Left kidney (tissue), 2 donors: ENCODE data around the gene NCKIPSD. TPM values are rescaled to one million over a fixed set of nuclear protein-coding genes. Genes with fewer than 3 reads are reported as not detected.

Source experiments
- DNase-seq: peaks from one replicate; pipeline ENCODE4 v3.0.0-alpha.2; 2013
- polyA plus RNA-seq: library from polyadenylated mRNA; unstranded; fragments of 120-200 nt; gene quantifications from one replicate; pipeline ENCODE4 v1.2.1, GENCODE V29; 2013; ENCODE audit not compliant: insufficient read length

The NCKIPSD gene
- polyA plus RNA-seq, 1 donor: 16.2 TPM

DNA sequence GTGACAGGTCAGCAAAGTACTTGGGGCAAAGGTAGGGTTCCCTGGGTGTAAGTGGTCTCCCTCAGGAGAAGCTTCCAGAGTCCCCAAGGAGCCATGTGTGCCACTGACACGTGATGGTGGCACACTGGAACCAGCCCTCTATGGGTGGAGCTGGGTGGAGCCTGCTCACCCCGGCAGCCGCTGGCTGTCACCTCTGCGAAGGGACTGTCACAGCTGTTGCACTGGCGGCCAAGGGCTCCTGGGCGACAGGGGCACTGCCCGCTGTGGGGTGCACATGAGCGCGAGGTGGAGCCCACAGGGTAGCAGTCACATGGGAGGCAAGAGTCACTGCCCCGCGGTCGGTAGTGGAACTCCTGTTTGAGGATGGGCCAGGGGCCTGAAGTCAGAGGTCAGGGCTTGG, 35.0 kb downstream of the NCKIPSD start:
- DNase-seq: no peak

DNA sequence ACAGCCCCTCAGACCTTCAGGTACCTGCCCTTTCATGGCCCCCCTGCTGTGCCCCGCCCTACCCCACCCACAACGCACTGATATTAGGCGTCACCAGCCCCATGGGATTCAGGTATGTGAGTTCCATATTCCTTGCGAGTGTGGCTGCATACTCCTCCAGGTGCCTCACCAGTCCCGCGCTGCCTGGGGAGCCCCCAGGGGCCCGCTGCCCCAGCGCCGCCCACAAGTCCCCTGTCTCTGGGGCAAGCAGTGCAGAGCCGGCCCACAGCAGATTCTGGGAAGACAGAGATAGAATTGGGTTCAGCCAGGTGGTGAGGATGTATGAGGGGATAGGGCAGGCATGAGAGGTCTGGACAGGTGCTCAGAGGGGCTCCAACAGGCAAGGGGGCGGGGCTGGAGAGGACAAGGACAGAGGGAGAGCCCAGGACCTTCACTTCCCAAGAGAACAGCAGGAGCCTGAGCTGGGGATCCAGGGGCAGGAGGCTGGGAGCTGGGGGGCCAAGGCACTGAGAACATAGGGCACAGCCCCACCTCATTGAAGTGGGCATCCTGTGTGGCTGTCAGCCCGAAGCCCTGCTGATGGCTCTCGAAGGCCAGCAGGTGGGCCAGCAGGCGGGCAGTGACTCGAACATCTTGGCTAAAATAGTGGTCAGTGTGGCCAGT, 37.4 kb downstream of the NCKIPSD start:
- no peak for DNase-seq

DNA sequence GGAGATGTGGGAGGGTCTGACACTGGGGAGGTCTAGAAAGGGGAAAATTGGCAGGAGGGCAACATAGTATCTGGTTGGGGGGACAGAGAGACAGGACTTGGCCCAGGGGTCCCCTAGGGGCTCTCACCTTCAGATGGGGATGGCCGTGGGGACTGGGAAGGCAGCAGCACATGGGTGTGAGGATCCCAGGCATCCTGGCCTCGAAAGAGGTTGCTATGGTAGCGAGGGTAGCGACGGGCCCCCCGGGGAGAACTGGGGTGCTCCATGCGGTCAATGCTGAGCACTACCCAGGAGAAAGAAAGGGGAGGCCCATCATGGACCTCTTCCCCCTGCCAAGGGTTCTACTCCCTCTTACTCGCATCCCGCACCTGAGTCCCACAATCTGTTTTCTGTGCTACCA, 38.0 kb downstream of the NCKIPSD start:
- no peak for DNase-seq

DNA sequence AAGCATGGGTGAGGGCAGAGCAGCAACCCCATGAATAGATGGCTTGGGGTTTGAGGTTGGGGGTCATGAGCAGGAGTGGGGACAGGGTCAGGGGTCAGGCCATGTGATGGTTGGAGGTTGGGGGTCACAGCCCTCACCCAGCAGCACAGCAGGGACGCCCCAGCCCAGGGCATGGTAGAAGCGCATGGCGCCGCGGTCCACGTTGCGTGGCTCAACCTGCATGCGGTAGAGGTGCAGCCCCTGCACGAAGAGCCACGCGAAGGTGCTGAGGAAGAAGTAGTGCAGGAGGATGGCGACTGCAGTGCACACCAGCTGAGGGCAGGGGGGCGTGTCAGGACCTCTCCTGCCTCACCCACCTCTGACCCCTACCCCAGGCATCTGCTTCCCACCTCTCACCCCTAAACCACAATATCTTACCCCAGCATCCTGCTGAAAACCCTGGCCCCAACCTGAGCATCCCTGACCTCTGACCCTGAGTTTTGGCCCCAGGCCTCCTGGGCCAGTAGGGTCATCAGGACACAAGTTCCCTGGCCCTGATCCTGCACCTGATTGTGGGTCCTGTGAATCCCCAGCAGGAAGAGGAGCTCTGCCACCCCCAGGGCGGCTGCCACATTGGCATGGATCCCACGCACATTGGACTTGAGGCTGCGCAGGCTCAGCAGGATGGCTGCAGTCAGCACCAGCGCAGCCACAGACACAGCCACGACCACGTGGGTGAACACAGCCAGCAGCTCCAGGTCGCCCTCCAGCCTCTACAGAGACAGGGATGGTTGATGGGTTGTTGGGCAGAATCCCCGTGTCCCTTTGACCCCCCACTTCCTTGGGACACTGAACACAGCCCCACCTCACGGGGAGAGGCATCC, 40.6 kb downstream of the NCKIPSD start:
- DNase-seq: no peak

DNA sequence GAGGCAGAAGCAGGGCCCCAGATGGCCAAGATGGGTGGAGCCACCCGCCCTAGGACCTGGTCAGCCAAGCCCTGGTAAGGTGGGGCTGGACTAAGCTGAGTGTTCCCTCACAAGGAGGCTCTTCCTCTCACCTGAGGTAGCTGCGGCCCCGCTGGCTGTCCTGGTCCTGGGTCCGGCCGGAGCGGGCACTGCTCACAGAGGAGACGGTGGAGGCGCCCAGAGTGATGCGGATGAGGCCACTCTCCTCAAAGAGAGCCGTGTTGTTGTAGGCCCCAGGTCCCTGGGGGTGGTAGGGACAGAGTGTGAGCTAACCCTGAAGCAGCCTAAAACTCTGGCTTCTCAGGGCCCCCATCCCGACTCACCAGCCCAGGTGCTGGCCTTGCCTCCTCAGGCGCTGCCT, 43.1 kb downstream of the NCKIPSD start:
- DNase-seq: no peak

DNA sequence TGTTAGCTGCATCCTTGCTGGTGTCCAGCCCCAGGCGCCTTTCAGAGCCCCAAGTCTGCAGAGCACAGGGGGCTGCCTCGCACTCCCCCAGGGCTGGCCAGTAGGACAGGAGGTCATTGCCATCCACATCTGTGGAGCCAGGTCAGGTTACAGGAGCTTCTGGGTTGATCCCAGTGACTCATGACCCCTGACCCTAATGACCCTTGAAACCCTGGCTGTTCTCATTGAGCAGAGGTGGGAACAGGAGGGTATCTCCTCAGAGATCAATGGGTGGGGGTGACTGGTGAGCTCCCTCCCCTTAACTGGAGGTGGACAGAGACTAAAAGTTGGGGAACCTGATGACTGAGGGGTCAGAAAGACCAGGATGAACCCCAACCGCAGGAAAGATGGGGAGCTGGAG, 44.3 kb downstream of the NCKIPSD start:
- DNase-seq: no peak

DNA sequence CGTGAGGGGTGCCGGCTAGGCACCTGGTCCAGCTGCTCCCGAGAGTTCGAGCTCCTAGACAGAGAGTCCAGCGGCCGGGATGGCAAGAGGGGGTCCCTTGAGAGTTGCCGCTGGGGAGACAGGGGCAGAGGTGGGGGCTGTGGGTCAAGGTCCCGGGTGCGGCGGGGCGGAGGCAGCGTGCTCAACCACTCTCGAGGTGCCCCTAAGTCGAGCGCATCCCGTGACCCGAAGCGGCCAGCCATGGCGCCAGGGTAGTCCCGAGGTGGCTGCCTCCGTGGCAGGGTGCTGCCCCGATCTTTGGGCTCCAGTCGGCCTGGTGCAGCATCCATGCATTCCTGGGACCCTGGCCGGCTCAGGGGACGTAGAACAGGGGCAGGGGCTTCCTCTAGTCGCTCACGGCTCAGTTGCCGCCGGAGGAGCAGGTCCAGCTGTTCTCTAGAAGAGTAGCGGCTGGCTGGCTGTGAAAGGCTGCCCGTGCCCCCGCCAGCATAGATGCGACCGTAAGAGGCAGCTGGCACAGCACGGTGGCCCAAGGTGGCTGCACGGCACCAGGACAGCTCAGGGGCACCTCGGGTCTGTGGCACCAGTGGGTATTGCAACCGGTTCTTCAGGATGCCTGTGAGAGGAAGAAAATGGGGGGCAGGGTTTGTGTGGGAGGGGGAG, 45.6 kb downstream of the NCKIPSD start:
- DNase-seq: no peak

DNA sequence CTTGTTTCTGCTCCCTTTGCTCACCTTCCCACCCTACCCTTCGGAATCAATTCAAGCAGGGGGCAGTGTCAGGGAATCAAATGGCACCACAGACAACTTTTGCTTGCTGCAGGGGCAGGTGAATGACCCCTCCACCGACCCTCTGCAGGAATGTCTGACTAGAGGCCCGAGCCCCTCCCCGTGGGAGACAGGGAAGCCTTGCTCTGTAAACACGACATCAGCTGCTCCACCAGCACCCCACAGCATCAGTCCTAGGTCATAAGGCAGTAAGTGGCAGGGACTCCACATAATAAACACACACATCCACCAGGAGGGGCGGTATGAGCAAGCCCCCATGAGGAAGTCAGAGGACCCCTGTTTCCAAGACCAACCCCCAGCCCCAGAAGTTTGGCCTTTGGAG, 48.4 kb downstream of the NCKIPSD start:
- no peak for DNase-seq

DNA sequence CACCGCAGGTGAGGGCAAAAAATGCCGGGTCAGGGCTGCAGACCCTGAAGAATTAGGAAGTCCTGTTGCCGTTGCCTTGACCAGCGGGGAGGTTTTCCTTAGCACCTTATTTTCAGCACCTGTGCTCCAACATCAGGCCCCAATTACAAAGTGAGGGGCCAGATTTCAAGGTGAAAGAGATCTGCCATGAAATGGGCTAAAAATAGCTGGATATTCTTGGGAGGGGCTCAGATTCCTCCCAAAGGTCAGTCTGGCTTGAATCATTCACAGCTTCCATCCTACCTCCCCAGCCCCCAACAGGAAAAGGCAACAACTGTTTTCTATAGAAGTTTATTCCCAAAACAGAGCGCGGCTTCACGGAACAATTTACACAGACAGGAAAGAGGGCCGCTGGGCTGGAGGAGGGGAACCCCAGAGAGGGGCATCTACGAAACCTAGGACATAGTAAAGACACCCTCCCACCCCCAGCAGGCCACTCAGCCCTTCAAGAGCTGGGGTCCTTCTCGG, 49.5 kb downstream of the NCKIPSD start:
- no peak for DNase-seq

DNA sequence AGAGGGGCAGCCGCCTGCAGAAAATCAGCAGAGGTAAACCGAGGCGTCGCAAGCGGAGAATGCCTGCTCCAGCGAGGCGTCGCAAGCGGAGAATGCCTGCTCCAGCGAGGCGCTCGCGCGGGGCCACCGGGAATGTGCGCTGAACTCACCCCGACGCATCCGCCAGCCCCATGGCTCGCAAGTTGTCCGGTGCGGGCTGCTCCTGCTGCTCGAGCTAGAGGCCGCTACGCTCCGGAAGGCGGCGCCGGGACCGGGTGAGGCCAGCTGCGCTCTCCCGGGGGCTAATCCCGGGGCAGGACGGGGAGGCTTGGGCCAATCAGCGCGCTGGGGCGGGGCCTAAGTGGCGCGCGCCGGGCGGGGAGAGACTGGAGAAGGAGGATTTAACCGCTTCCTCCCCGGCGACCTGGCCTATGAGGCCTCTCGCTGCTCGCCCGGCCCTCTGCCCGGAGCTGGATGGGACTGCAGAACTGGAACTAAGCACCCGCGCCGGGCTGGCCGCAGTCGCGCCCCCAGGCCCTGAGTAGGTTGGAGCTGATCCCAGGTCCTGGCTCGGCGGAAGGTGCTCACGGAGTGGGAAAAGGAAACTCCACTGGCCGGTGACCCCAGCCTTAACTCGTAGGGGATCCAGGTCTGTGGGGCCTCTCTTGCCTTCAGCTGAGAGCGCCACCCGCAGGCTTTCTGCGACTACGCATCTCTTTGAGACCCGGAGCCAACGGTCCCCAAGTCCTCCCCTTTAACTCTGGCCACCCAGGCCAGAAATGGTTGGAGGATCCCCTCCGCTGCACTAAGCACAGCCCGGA, 50.3 kb downstream of the NCKIPSD start, which contains the start of gene SLC26A6:
SLC26A6 (minus strand) TSS at position 240 of the 800 bp plus-strand sequence; CDS start at position 172, 68 bp downstream.
- DNase-seq: peak; percentile 97

DNA sequence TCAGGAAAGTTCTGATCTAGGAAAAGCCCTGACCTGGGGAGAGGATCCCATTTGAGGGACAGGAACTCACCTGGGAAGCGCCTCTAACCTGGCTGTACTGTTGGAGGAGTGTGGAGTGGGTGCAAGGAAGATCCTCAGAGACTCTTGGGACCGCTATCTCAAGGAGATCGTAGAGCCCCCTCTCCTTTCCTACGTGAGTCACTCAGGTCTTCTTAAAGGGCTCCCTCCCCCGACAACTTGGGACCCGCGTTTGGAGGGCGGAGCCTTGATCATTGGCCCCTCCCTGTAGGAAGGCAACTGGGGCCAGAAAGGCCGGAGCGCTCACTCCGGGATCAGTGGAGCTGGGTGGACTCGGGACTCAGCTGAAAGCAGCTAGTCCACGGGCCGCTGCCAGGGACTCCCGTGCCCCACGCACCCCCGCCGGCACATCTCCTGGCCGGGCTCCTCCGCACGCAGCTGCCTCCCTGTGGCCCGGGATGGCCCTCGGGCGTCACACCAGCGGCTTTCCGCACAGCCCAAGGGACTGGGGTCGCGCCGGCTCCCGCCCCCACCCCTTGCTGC, 51.0 kb downstream of the NCKIPSD start:
- DNase-seq: no peak

DNA sequence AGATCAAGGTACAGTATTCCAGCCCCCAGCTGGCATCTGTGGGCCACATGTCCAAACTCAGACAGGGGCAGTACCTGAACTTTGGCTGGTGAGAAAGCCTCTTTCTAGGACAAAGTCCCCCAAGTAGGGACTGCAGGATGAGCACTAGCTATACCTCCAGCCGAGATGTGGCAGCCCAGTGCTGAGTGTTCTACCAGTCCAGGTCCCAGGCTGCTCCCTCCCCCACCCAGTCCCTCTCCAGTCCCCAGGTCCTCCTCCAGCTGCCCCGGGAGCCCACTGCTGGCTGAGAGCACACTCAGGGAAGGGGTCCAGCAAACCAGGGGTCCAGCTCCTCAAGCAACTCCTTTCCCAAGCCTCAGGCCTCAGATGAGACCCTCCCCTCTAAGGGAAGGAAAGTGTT, 52.0 kb downstream of the NCKIPSD start:
- no peak for DNase-seq

DNA sequence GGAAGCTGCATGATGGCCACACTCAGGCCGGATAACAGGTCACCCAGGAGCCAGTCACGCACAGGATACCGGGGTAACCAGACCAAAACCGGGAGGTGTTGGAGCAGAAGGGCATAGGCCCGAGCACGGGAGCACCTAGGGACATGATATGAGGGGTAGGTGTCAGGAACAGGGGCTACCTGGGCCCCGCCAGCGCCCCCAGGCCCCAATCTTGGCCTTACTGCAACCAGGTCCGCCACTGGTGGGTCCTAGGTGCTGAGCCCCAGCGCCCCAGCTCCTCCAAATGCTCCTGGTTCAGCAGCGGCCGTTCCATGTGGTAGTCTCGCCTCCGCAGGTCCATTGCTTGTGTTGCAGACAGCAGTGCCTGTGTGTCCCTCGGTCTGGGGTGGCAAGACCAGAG, 52.5 kb downstream of the NCKIPSD start:
- DNase-seq: no peak

DNA sequence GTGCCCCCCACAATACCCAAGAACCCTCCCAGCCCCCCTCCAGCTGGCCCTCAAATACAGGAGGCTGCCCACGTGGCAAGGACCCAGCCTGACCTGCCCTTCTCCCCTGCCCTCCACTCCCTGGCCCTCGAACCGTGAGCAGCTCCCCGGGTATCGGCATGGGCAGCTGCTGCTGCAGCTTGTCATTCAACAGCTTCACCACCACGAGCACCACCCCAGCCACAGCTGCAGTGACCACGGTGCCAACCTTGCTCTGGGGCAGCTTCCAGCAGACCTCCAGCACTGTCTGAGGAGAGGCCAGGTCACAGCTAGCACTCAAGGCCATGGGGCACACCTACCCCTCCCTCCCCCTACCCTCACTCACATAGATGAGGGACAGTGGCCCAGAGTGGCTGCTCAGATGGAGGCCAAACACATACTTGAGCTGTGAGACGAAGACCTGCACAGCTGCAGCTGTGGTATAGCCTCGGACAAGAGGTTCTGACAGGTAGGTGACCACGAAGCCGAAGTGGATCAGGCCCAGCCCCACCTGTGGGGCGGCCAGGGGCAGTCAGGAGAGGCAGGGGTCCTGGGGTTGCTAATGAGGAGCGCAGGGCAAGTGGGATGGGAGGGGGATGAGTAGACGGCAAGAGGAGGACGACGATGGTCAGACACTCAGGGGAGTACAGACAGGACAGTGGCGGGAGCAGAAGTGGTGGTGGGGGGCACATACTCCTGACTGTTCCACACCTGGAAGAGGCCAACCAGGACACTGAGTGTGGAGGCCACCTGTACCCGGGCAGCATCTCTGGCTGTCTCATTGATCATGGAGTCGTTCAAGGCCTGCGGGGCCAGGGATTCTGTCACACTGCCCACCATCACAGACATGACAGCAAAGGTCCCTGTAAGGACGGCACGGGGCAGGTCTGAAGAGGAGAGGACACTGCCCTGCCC, 53.9 kb downstream of the NCKIPSD start:
- DNase-seq: no peak

DNA sequence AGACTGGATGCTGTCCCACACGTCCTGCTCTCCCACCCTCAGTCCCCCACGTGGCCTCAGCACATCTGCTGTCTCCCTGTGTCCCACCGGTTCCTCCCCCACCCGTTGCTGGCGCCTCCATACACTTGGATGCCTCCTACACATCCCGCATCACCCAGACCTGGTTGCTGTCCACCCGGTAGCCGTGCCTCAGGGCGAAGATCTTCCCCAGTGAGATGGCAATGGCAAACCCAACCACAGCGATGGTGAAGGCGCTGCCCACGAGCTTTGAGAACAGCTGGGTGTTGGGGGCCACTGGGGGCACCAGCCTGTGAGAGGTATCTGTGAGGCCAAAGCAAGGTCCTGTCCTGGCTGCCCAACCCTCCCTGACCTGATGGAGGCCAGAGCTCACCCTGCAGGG, 54.9 kb downstream of the NCKIPSD start:
- no peak for DNase-seq

DNA sequence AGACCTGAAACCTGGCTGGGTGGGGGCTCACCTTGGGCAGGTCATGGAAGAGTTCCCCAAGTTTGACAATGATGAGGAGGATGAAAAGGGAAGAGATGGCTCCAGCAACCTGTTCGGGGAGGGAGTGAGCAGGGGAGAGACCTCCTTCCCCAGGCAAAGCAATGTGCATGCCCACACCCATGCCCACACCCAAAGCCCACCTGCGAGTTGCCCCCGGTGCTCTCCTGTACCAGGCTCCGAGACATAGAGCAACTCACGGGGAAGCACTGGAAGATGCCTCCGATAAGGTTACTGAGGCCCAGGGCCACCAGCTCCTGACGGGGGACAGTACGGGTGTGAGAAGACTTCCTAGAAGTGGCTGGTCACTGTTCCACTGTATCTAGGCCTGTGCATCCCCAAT, 55.3 kb downstream of the NCKIPSD start:
- no peak for DNase-seq

DNA sequence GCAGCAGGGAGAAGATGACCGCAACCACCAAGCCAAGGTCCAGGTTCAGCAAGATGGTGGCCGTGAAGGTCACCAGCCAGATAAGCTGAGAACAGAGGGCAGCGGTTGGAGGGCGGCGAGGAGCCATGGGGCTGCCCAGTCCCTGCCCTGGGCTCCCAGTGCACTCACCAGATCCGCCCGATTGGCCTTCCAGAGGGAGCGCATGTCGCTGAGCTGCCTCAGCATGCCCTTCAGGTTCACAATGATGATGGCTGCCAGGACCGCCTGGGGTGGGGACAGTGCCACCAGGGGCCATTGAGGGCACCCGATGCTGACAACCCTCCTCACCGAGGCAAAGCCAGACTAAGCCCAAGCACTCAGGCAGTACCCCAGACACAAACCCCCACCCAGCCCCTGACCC, 55.8 kb downstream of the NCKIPSD start:
- DNase-seq: no peak

DNA sequence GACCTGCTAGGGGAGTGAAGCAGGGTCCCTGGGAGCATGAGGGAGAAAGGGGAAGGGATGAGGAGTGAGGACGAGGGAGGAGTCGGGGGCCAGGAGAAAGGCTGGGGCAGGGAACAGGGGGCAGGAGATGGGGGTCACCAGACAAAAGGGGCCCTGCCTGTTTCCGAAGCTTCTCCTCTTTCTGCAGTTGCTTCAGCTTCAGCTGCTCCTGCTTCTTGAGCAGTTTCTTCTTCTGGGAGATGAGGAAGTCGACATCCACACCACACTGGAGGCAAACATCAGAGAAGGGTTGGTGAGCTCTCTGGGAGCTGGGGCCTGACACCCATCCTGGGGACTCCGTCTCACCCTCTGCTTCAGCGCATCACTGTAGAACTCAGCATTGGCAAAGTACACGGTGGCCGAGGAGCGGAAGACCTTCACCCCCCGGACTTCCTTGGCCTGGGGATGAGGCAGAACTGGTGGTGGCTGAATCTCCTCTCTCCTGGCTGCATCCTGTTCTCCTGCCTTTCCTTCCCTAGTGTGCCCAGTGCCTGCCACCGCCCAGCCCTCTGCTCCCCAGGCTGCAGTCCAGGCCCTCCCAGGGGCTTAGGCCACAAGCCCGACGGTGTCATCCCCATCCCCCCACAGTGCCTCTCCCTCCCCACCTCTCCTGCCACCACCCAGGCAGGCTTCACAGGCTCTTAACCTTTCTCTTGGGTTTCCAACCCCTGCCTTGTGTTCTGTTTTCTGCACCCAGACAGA, 57.3 kb downstream of the NCKIPSD start:
- DNase-seq: no peak

DNA sequence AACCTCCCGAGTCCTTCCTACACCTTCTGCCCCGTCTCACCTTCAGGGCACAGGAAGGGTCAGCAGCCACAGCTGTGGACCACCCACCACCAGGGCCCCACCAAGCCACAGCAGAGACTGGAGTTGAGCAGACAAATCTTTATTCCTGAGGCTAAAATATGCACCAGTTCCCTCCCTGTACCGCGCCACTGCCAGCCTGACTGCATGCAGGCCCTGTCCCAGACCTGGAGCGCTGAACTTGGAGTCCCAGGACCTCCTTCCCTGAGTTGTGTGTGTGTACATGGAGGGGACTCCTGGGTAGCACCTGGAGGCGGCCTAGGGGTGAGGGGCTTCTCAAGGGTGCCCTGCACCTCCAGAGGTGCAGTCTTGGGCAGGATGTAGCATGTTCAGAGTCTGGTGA, 60.1 kb downstream of the NCKIPSD start:
- DNase-seq: no peak

DNA sequence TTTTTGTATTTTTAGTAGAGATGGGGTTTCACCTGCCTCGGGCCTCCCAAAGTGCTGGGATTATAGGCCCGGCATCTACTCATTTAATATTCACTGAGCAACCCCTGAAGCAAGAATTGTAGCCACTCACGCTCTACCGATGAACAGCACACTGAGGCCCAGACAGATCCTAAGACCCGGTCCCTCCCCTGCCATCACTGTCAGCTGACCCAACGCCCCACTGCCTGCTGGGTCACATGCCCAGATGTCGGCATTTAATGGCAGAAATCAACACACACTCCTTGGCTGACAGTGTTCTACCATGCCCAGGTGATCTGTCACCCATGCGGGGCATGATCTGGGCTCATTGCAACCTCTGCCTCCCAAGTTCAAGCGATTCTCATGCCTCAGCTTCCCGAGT, 60.9 kb downstream of the NCKIPSD start:
- DNase-seq: no peak
